Prostate gland (tissue), 2 donors: Measurements from ENCODE around the gene TMEM63C.

Source experiments
- POLR2AphosphoS5 ChIP-seq: sonication (generic); formaldehyde crosslinking; IDR thresholded peaks from one replicate; pipeline ENCODE4 v1.6.1; 2017; ENCODE audit warnings: antibody characterized with exemption
- TF ChIP-seq, protein P1 (sequence below), 4 experiments: fragments of 200-600 bp in 2 of 4; fragments of 450-650 bp in 2 of 4; sonication (generic) in 2 of 4; IDR thresholded peaks; 1 replicate in 3 of 4; 2 replicates in 1 of 4; pipeline ENCODE4 v1.5.1; 2016 to 2019; ENCODE audit warnings: antibody characterized with exemption in 4 of 4, mild to moderate bottlenecking in 2 of 4, moderate library complexity in 2 of 4

GRCh38 chr14:77148510-77149231 is 32.9 kb upstream of the TMEM63C start:
- TF ChIP-seq, protein P1, sequence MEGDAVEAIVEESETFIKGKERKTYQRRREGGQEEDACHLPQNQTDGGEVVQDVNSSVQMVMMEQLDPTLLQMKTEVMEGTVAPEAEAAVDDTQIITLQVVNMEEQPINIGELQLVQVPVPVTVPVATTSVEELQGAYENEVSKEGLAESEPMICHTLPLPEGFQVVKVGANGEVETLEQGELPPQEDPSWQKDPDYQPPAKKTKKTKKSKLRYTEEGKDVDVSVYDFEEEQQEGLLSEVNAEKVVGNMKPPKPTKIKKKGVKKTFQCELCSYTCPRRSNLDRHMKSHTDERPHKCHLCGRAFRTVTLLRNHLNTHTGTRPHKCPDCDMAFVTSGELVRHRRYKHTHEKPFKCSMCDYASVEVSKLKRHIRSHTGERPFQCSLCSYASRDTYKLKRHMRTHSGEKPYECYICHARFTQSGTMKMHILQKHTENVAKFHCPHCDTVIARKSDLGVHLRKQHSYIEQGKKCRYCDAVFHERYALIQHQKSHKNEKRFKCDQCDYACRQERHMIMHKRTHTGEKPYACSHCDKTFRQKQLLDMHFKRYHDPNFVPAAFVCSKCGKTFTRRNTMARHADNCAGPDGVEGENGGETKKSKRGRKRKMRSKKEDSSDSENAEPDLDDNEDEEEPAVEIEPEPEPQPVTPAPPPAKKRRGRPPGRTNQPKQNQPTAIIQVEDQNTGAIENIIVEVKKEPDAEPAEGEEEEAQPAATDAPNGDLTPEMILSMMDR (IDR thresholded peaks at IDR 0.05), result no peak
- no peak for TF ChIP-seq POLR2AphosphoS5
